T-cell (primary cell): ENCODE results near the gene SESN1. TPM values are rescaled to one million over a fixed set of nuclear protein-coding genes. Genes with fewer than 3 reads are reported as not detected.
"Not testable (repeated sequence)": the region's sequence is repeated elsewhere in the genome, so short reads cannot be mapped to it uniquely, and the experiment has no call there.

Source experiments
- ATAC-seq, 4 experiments: fragments of 200-7000 bp in 3 of 4; fragments of 150-1000 bp in 1 of 4; cut with Tn5 transposase; replicated peaks in 1 of 4; 1 replicate in 3 of 4; 2 replicates in 1 of 4; pipeline ENCODE4 v1.10.0; 2021; ENCODE audit warnings: moderate library complexity in 3 of 4, mild to moderate bottlenecking in 2 of 4, moderate number of reproducible peaks in 1 of 4
- CTCF ChIA-PET, 2 donors: fragments of 300-600 bp; sonication (Branson Sonifier 250); formaldehyde crosslinking; loops; one replicate each; lab custom pipeline; 2022; ENCODE audit warnings: antibody characterized with exemption in 2 of 2; lab: Charles Lee
- POLR2A ChIA-PET, 2 donors: fragments of 300-600 bp; sonication (Branson Sonifier 250); formaldehyde crosslinking; loops; one replicate each; lab custom pipeline; 2022; ENCODE audit warnings: antibody characterized with exemption in 2 of 2; lab: Charles Lee
- DNase-seq, 35 experiments: peaks; one replicate each; pipeline versions ENCODE4 v3.0.0 to v3.0.0-alpha.2; 2013 to 2023
- H3K27ac ChIP-seq: one replicate; pipeline ENCODE4 v1.5.1; 2013; ENCODE audit warnings: low read length
- H3K27me3 ChIP-seq, 2 experiments: replicated peaks in 1 of 2; 1 replicate in 1 of 2; 2 replicates in 1 of 2; pipeline versions ENCODE4 v1.6.1 to v1.7.0; 2013; ENCODE audit warnings: low read length in 1 of 2, mixed read lengths in 1 of 2; ENCODE audit not compliant: control insufficient read depth in 2 of 2, insufficient read depth in 2 of 2; ENCODE audit errors: extremely low read depth in 1 of 2
- H3K36me3 ChIP-seq, 2 donors: 1 replicate in 1 of 2; 2 replicates in 1 of 2; pipeline versions ENCODE4 v1.6.1 to v1.7.0; 2013; ENCODE audit warnings: low read length in 1 of 2; ENCODE audit not compliant: control insufficient read depth in 2 of 2, insufficient read depth in 1 of 2; ENCODE audit errors: extremely low read depth in 1 of 2
- H3K4me1 ChIP-seq, 2 experiments: 1 replicate in 1 of 2; 2 replicates in 1 of 2; pipeline versions ENCODE4 v1.6.1 to v1.7.0; 2013; ENCODE audit warnings: low read length in 2 of 2, mixed read lengths in 1 of 2; ENCODE audit not compliant: insufficient read depth in 2 of 2, control insufficient read depth in 1 of 2; ENCODE audit errors: extremely low read depth in 1 of 2
- H3K4me3 ChIP-seq, 2 donors: 1 replicate in 1 of 2; 2 replicates in 1 of 2; pipeline versions ENCODE4 v1.5.1 to v1.7.0; 2013; ENCODE audit warnings: mild to moderate bottlenecking in 2 of 2, low read length in 1 of 2, moderate library complexity in 1 of 2; ENCODE audit not compliant: control insufficient read depth in 1 of 2; ENCODE audit errors: extremely low read depth in 1 of 2
- H3K9me3 ChIP-seq: 2 replicates; pipeline ENCODE4 v1.7.0; 2013
- H3K27ac Mint-ChIP-seq, 2 donors: one replicate each; pipeline ENCODE4 v1.8.0; 2020 to 2021; ENCODE audit warnings: mild to moderate bottlenecking in 2 of 2, mixed read lengths in 2 of 2
- H3K27me3 Mint-ChIP-seq, 2 donors: one replicate each; pipeline ENCODE4 v1.8.0; 2021 to 2022; ENCODE audit warnings: mixed read lengths in 2 of 2
- H3K36me3 Mint-ChIP-seq: one replicate; pipeline ENCODE4 v1.8.0; 2021; ENCODE audit warnings: mixed read lengths
- H3K4me1 Mint-ChIP-seq, 3 donors: one replicate each; pipeline ENCODE4 v1.8.0; 2020 to 2022; ENCODE audit warnings: mixed read lengths in 3 of 3, mild to moderate bottlenecking in 1 of 3
- H3K4me3 Mint-ChIP-seq, 3 donors: one replicate each; pipeline ENCODE4 v1.8.0; 2020 to 2022; ENCODE audit warnings: mild to moderate bottlenecking in 3 of 3, mixed read lengths in 3 of 3, moderate library complexity in 3 of 3
- H3K9me3 Mint-ChIP-seq, 3 donors: one replicate each; pipeline ENCODE4 v1.8.0; 2020 to 2022; ENCODE audit warnings: mixed read lengths in 3 of 3
- WGBS: methylation state at CpG from one replicate; pipeline ENCODE4 v1.1.5; 2013; ENCODE audit warnings: missing lambda C conversion rate; ENCODE audit not compliant: insufficient coverage; 5-methylcytosine and 5-hydroxymethylcytosine counted together
- total RNA-seq, 35 experiments: library from RNA in 6 of 35; stranded (reverse) in 6 of 35; fragments of 120-200 nt in 1 of 35; gene quantifications; one replicate each; pipeline versions ENCODE4 v1.2.1 to v1.2.4 and lab custom pipeline; 2013 to 2026

Gene SESN1
- total RNA-seq (10 to 100 TPM; 24.2 to 75.5 (median 33.1) TPM), total RNA-seq (lab: John Stamatoyannopoulos, UW) (5.7 to 106 (median 57.6) reads per million in 29 experiments)
- 106 TPM for total RNA-seq (2013)

DNA sequence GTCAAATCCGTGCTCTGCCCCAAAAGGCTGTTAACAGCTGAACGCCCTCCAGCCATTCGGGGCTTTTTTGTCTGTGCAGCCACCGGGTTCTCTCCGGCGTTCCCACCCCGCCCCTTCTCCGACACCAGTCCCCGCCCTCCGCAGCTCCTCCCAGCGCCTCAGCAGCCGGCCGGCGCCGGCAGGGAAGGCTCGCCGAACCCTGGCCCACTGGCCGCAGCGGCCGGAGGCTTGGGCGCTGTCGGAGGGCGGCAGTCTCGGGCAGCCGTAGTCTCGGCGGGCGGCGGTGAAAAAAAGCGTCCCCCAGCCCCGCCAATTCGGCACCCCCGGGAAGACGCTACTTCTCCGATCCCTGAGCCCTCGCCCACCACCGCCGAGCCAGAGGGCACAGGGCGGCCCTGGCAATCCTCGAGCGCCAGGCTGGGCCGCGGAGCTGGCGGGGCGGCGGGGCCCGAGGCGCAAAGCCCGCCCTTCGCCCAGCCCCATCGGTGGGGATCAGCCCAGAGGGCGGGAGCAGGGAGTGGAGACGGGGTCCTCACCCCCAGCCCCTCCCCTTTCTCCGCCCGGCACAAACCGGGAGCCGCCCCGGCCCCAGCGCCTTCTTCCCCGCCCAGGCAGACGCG, at the start of gene SESN1:
Gene SESN1, minus strand, starts transcription at position 431 of the 620 bp plus-strand sequence. CDS start 773 bp downstream, outside the sequence.
- Mint-ChIP-seq H3K9me3 (no peaks in the 10 kb centered on the region), H3K4me1 (peaks cover 55 to 60% (median 60%) of the 10 kb centered on the region in 3 donors), H3K27ac (peak within 1 kb of the TSS; percentile 99), H3K36me3 (peaks cover 3% of the 10 kb centered on the region), H3K27me3 (no peaks in the 10 kb centered on the region), H3K4me3 (peak within 1 kb of the TSS; percentile 89 to 93 (median 90))
- Histone ChIP-seq H3K27ac (peak within 1 kb of the TSS; percentile 98), H3K36me3 (no peaks in the 10 kb centered on the region), H3K4me3 (peak within 1 kb of the TSS; percentile 83 to 93), H3K4me1 (peaks cover 8 to 28% of the 10 kb centered on the region in 2 experiments), H3K9me3 (no peaks in the 10 kb centered on the region), H3K27me3 (no peaks in the 10 kb centered on the region)
- peak; percentile 69 to 72 (median 72) for ATAC-seq
- POLR2A ChIA-PET, result interaction anchor here (0.6 to 2.0 kb wide), 7 partner anchors 21 to 1780 kb away, joined by 3 to 10 read pairs (median 5); partner anchors contain the start of gene AMD1 (in 1 of the 2)
- DNase-seq, result peak; percentile 57 to 90 (median 79)
- WGBS, result under 1% methylated on average over 53 of the region's 62 CpGs
- CTCF ChIA-PET, result interaction anchor here (0.5 to 3.7 kb wide), 9 partner anchors 8 to 921 kb away, joined by 3 to 13 read pairs (median 3); partner anchors contain the start of gene CD164 (in 1 of the 2)

DNA sequence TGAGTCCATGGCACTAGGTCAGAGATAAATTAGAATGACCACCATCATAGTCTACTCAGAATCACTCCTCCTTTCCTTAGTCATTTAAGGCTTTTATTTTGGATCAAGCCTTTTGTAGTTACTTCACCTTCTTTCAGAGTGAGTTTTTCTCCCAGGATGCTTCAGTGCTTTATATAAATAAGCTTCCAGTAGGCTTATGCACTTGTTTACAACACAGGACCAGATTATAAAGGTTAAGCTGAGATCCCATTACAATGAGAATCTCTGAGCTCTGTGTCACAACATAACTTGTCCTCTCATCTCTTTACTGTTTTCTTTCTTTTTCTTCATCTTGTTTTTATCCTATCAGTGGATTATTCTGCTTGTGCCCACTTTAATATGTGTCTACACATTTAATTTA, 48.5 kb upstream of the SESN1 start:
- H3K9me3 Mint-ChIP-seq, result no peaks in the 10 kb centered on the region
- H3K36me3 Mint-ChIP-seq, result peaks cover 18% of the 10 kb centered on the region
- Histone ChIP-seq H3K4me1 (no peaks in the 10 kb centered on the region), H3K4me3 (no peak overlapping the region), H3K36me3 (no peaks in the 10 kb centered on the region), H3K27ac (no peak overlapping the region), H3K9me3 (no peaks in the 10 kb centered on the region), H3K27me3 (no peaks in the 10 kb centered on the region)
- DNase-seq, result no peak
- no peaks in the 10 kb centered on the region for H3K27me3 Mint-ChIP-seq
- no peak overlapping the region for H3K4me3 Mint-ChIP-seq
- H3K27ac Mint-ChIP-seq, result no peak overlapping the region
- no peaks in the 10 kb centered on the region for H3K4me1 Mint-ChIP-seq
- no peak for ATAC-seq
- ChIA-PET POLR2A (interaction anchor here in 1 of 2 donors (0.5 kb wide), 1 partner anchor 206 kb away, joined by 7 read pairs; no protein-coding TSS in a partner anchor), CTCF (no interaction called here)

DNA sequence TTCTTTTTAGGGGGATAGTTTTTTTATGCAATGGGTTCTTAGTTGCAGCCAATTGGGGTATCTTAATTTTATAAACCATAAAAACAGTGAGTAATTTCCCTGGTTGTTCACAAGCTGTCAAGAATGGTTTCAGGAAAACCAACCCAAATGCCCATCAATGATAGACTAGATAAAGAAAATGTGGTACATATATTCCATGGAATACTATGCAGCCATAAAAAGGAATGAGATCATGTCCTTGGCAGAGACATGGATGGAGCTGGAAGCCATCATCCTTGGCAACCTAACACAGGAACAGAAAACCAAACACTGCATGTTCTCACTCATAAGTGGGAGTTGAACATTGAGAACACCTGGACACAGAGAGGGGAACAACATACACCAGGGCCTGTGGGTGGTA, 47.4 kb upstream of the SESN1 start:
- H3K36me3 ChIP-seq, H3K4me1 ChIP-seq, ATAC-seq, CTCF ChIA-PET, H3K9me3 ChIP-seq, POLR2A ChIA-PET, H3K4me3 ChIP-seq, H3K27me3 ChIP-seq, DNase-seq, H3K27ac Mint-ChIP-seq, H3K27me3 Mint-ChIP-seq, H3K4me1 Mint-ChIP-seq, H3K9me3 Mint-ChIP-seq, H3K4me3 Mint-ChIP-seq, H3K27ac ChIP-seq: not testable (repeated sequence)
- peaks cover 11% of the 10 kb centered on the region for H3K36me3 Mint-ChIP-seq

DNA sequence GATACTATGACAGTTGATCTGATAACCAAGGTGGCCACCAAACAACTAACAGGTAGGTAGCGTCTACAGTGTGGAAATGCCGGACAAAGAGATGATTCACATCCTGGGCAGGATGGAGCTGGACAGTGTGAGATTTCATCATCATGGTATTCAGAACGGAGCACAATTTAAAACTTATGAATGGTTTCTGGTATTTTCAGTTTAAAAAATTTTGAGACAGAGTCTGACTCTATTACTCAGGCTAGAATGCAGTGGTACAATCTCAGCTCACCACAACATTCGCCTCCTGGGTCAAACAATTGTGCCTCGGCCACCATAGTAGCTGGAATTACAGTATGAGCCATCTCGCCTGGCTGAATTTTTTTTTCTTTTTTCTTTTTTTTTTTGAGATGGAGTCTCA, 44.5 kb upstream of the SESN1 start:
- Histone ChIP-seq H3K4me1 (no peaks in the 10 kb centered on the region), H3K9me3 (no peaks in the 10 kb centered on the region), H3K4me3 (no peak overlapping the region), H3K27me3 (no peaks in the 10 kb centered on the region), H3K36me3 (no peaks in the 10 kb centered on the region), H3K27ac (no peak overlapping the region)
- Mint-ChIP-seq H3K36me3 (peaks cover 9% of the 10 kb centered on the region), H3K9me3 (no peaks in the 10 kb centered on the region), H3K4me3 (no peak overlapping the region), H3K27me3 (no peaks in the 10 kb centered on the region), H3K27ac (no peak overlapping the region), H3K4me1 (no peaks in the 10 kb centered on the region)
- 95% methylated on average over 3 of the region's 6 CpGs for WGBS
- ATAC-seq (no peak), DNase-seq (no peak)
- ChIA-PET CTCF (interaction anchor here in 1 of 2 donors (0.6 kb wide), 1 partner anchor 828 kb away, joined by 5 read pairs; no protein-coding TSS in a partner anchor), POLR2A (no interaction called here)

GRCh38 chr6:109136530-109136929, 41.9 kb upstream of the SESN1 start:
- H3K9me3 ChIP-seq, H3K4me3 ChIP-seq, H3K4me1 Mint-ChIP-seq, POLR2A ChIA-PET, H3K27me3 Mint-ChIP-seq, H3K27me3 ChIP-seq, H3K27ac Mint-ChIP-seq, DNase-seq, H3K27ac ChIP-seq, ATAC-seq, H3K9me3 Mint-ChIP-seq, H3K4me1 ChIP-seq, H3K4me3 Mint-ChIP-seq, H3K36me3 ChIP-seq, CTCF ChIA-PET: not testable (repeated sequence)
- WGBS, result no CpG with 5 or more reads among the region's 6 CpGs
- peaks cover 16% of the 10 kb centered on the region for H3K36me3 Mint-ChIP-seq

GRCh38 chr6:109136039-109136438, 41.4 kb upstream of the SESN1 start:
- H3K9me3 ChIP-seq, H3K9me3 Mint-ChIP-seq, H3K27ac Mint-ChIP-seq, H3K27ac ChIP-seq, H3K27me3 Mint-ChIP-seq, CTCF ChIA-PET, H3K27me3 ChIP-seq, H3K4me1 Mint-ChIP-seq, H3K4me1 ChIP-seq, ATAC-seq, DNase-seq, H3K4me3 Mint-ChIP-seq, H3K36me3 ChIP-seq, POLR2A ChIA-PET, H3K4me3 ChIP-seq: not testable (repeated sequence)
- H3K36me3 Mint-ChIP-seq, result peaks cover 16% of the 10 kb centered on the region
- WGBS, result 94% methylated on average over 2 of the region's 6 CpGs
